HepG2 (cell line): ENCODE results near the gene GCH1. TPM values are rescaled to one million over a fixed set of nuclear protein-coding genes. Genes with fewer than 3 reads are reported as not detected.

Experiments used
- ATAC-seq: fragments of 200-7000 bp; cut with Tn5 transposase; 3 replicates; pipeline ENCODE4 v1.9.1; 2020; ENCODE audit warnings: mild to moderate bottlenecking, moderate library complexity
- BruUV-seq: library from RNA; stranded (reverse); fragments of 400-500 nt; replicated peaks from 2 replicates; lab custom pipeline; 2021; lab: Mats Ljungman, UMichigan
- CTCF ChIA-PET: fragments of 300-600 bp; formaldehyde crosslinking; extraction: SDS; loops from one replicate; lab custom pipeline; 2021; ENCODE audit warnings: low total read pairs, inconsistent platforms, low intra/inter-chr PET ratio; lab: Yijun Ruan, JAX
- POLR2A ChIA-PET: fragments of 350-600 bp; sonication (Branson Sonifier 250); formaldehyde crosslinking; loops from one replicate; lab custom pipeline; 2020; ENCODE audit warnings: antibody characterized with exemption, inconsistent platforms; lab: Yijun Ruan, JAX
- DNase-seq: peaks from one replicate; pipeline ENCODE4 v3.0.0-alpha.2; 2015; ENCODE audit warnings: low spot score
- FAIRE-seq: peaks from 3 replicates; lab custom pipeline; 2011; peaks lifted over from hg19 to GRCh38; lab: Jason Lieb, UNC
- H2AFZ ChIP-seq: one replicate; pipeline ENCODE4 v1.6.1; 2011; ENCODE audit warnings: low read length, inconsistent platforms
- H3K27ac ChIP-seq: fragments of 300-600 bp; 3 replicates; pipeline ENCODE4 v1.8.0; 2011; ENCODE audit warnings: mixed run types, mild to moderate bottlenecking, mixed read lengths, low read length, inconsistent platforms; ENCODE audit not compliant: insufficient read depth; ENCODE audit errors: extremely low read length
- H3K27me3 ChIP-seq, 2 experiments: fragments of 200-600 bp in 1 of 2; 2 replicates in 1 of 2; 3 replicates in 1 of 2; pipeline versions ENCODE4 v1.6.0 to v1.8.0; 2011; ENCODE audit warnings: low read length in 2 of 2, mild to moderate bottlenecking in 2 of 2, moderate library complexity in 2 of 2, inconsistent platforms in 1 of 2; ENCODE audit not compliant: insufficient read depth in 2 of 2, control insufficient read depth in 1 of 2
- H3K36me3 ChIP-seq, 2 experiments: fragments of 200-600 bp in 1 of 2; replicated peaks in 1 of 2; 2 replicates in 1 of 2; 3 replicates in 1 of 2; pipeline versions ENCODE4 v1.5.1 to v1.8.0; 2011; ENCODE audit warnings: low read length in 2 of 2, inconsistent platforms in 1 of 2; ENCODE audit not compliant: insufficient read depth in 2 of 2, control insufficient read depth in 1 of 2
- H3K4me1 ChIP-seq: 2 replicates; pipeline ENCODE4 v1.5.1; 2012; ENCODE audit warnings: low read length, inconsistent platforms; ENCODE audit not compliant: insufficient read depth
- H3K4me2 ChIP-seq: 2 replicates; pipeline ENCODE4 v1.6.0; 2011; ENCODE audit warnings: low read depth, low read length, inconsistent platforms
- H3K4me3 ChIP-seq, 3 experiments: fragments of 200-600 bp in 1 of 3; sonication (generic), shearing (Covaris generic) in 1 of 3; replicated peaks in 1 of 3; 2 replicates each; pipeline ENCODE4 v1.5.1; 2011 to 2016; ENCODE audit warnings: low read length in 3 of 3, inconsistent platforms in 2 of 3, low read depth in 2 of 3, mild to moderate bottlenecking in 2 of 3, control low read depth in 1 of 3, mixed read lengths in 1 of 3; ENCODE audit not compliant: insufficient read depth in 1 of 3
- H3K79me2 ChIP-seq: one replicate; pipeline ENCODE4 v1.6.1; 2011; ENCODE audit warnings: low read length, inconsistent platforms; ENCODE audit not compliant: insufficient read depth
- H3K9ac ChIP-seq: 2 replicates; pipeline ENCODE4 v1.6.0; 2011; ENCODE audit warnings: mild to moderate bottlenecking, low read depth, low read length, inconsistent platforms; ENCODE audit not compliant: insufficient read depth
- H3K9me3 ChIP-seq: 2 replicates; pipeline ENCODE4 v1.5.1; 2012; ENCODE audit warnings: mild to moderate bottlenecking, low read length
- H4K20me1 ChIP-seq: 2 replicates; pipeline ENCODE4 v1.6.0; 2011; ENCODE audit warnings: inconsistent platforms, mild to moderate bottlenecking, low read length, moderate library complexity; ENCODE audit not compliant: insufficient read depth
- DZIP1 ChIP-seq: sonication (generic); formaldehyde crosslinking; IDR thresholded peaks from 2 replicates; pipeline ENCODE4 v1.5.0; 2020; ENCODE audit warnings: mild to moderate bottlenecking, missing genetic modification reagents
- ESRRA ChIP-seq: sonication (generic); formaldehyde crosslinking; IDR thresholded peaks from 2 replicates; pipeline ENCODE4 v1.5.1; 2020; ENCODE audit warnings: mild to moderate bottlenecking, low read depth, missing genetic modification reagents
- GTF2F1 ChIP-seq: fragments of 150-350 bp; IDR thresholded peaks from 2 replicates; pipeline ENCODE4 v1.6.1; 2014; ENCODE audit warnings: low read length
- HIVEP1 ChIP-seq: sonication (generic); formaldehyde crosslinking; IDR thresholded peaks from 2 replicates; pipeline ENCODE4 v1.4.0; 2020; ENCODE audit warnings: mild to moderate bottlenecking, missing genetic modification reagents
- MEF2D ChIP-seq: sonication (generic); formaldehyde crosslinking; IDR thresholded peaks from 2 replicates; pipeline ENCODE4 v1.5.1; 2020; ENCODE audit warnings: mild to moderate bottlenecking, missing genetic modification reagents
- MIER3 ChIP-seq: IDR thresholded peaks from 2 replicates; pipeline ENCODE4 v1.6.1; 2016; ENCODE audit warnings: missing compliant biosample characterization, borderline replicate concordance
- NPAS2 ChIP-seq: sonication (generic); formaldehyde crosslinking; IDR thresholded peaks from 2 replicates; pipeline ENCODE4 v1.8.0; 2022; ENCODE audit warnings: mild to moderate bottlenecking, missing genetic modification reagents, borderline replicate concordance
- ZBTB42 ChIP-seq: sonication (generic); formaldehyde crosslinking; IDR thresholded peaks from 2 replicates; pipeline ENCODE4 v1.5.0; 2020; ENCODE audit warnings: mild to moderate bottlenecking, missing genetic modification reagents
- ZNF121 ChIP-seq: sonication (generic); formaldehyde crosslinking; IDR thresholded peaks from 2 replicates; pipeline ENCODE4 v1.5.0; 2020; ENCODE audit warnings: mild to moderate bottlenecking, missing genetic modification reagents
- ZNF724P ChIP-seq: sonication (generic); formaldehyde crosslinking; IDR thresholded peaks from 2 replicates; pipeline ENCODE4 v1.8.0; 2022; ENCODE audit warnings: missing genetic modification reagents, borderline replicate concordance
- whole genome bisulfite sequencing: methylation state at CpG from one replicate; pipeline ENCODE4 v1.1.6; 2017; ENCODE audit warnings: low lambda C conversion rate; 5-methylcytosine and 5-hydroxymethylcytosine counted together
- in situ Hi-C: cut with HindIII; loops from 2 replicates; pipeline ENCODE4 v1.10.0; 2017; ENCODE audit warnings: low pct_unique_long_range_greater_than_20kb; ENCODE audit not compliant: extremely low pct_ligation_motif_present
- intact Hi-C: fragments of 100-400 bp; cut with micrococcal nuclease; formaldehyde crosslinking; loops from one replicate; pipeline ENCODE4 v1.10.0; 2022; ENCODE audit not compliant: unreplicated experiment
- polyA plus RNA-seq, 8 experiments: library from polyadenylated mRNA; depleted of rRNA in 3 of 8; stranded (reverse) in 7 of 8; unstranded in 1 of 8; fragments of >200 nt; fragmentation: Illumina TruSeq in 4 of 8; extraction: Trizol in 4 of 8; gene quantifications; 2 replicates each; pipeline versions ENCODE4 v1.2.1 to v1.2.3, GENCODE V29; 2011 to 2016; ENCODE audit warnings: low read depth in 4 of 8, missing spikeins in 1 of 8, mixed read lengths in 1 of 8; ENCODE audit not compliant: insufficient read depth in 1 of 8
- total RNA-seq, 5 experiments: library from RNA; depleted of rRNA; stranded (reverse); fragments of >200 nt; fragmentation: Illumina TruSeq; extraction: Trizol; gene quantifications; 2 replicates each; pipeline ENCODE4 v1.2.3, GENCODE V29; 2016; ENCODE audit warnings: low read depth in 1 of 5
- TF ChIP-seq, protein P1 (sequence below): sonication (generic); formaldehyde crosslinking; IDR thresholded peaks from 2 replicates; pipeline ENCODE4 v1.4.0; 2020; ENCODE audit warnings: missing genetic modification reagents; ENCODE audit errors: not compliant biosample characterization
- TF ChIP-seq, protein P2 (sequence below): sonication (generic); formaldehyde crosslinking; IDR thresholded peaks from 2 replicates; pipeline ENCODE4 v1.5.0; 2020; ENCODE audit warnings: missing genetic modification reagents, mild to moderate bottlenecking, borderline replicate concordance

Gene GCH1
- total and polyA plus RNA-seq, 2 of the 13 experiments (the other 11 are each of a cell fraction or from before 2014, with no cell fraction given), result 15.0 to 25.2 TPM

DNA sequence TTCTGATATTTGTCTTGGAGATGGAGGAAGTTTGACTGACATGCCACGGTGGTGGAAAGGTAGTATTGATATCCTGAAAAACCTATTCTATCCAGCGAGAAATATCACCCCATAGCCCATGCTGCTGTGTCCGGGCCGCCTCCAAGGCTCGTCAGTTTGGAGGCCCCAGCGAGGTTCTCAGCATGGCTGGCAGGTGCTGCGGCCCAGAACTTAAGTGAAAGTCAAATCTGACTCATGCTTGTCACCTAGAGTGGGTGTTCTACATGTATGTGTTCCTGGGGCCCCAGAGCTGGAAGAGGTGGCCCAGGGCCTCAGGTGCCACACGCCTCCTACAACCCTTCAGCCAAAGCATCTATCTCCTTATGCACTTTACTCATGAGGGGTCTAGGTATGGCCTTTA, 92.9 kb downstream of the GCH1 start:
- POLR2A ChIA-PET, result no interaction called here
- no peaks in the 10 kb centered on the region for H3K27me3 ChIP-seq
- BruUV-seq, result no TSS peak
- TF ChIP-seq DZIP1 (CRISPR knock-in tag) (no peak), HIVEP1 (no peak), GTF2F1 (no peak), NPAS2 (CRISPR knock-in tag) (no peak), ZBTB42 (CRISPR knock-in tag) (no peak), MIER3 (no peak), ZNF121 (CRISPR knock-in tag) (no peak), ZNF724P (no peak), MEF2D (no peak), ESRRA (CRISPR knock-in tag) (no peak)
- TF ChIP-seq, protein P1, sequence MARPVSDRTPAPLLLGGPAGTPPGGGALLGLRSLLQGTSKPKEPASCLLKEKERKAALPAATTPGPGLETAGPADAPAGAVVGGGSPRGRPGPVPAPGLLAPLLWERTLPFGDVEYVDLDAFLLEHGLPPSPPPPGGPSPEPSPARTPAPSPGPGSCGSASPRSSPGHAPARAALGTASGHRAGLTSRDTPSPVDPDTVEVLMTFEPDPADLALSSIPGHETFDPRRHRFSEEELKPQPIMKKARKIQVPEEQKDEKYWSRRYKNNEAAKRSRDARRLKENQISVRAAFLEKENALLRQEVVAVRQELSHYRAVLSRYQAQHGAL, result no peak
- TF ChIP-seq, protein P2, sequence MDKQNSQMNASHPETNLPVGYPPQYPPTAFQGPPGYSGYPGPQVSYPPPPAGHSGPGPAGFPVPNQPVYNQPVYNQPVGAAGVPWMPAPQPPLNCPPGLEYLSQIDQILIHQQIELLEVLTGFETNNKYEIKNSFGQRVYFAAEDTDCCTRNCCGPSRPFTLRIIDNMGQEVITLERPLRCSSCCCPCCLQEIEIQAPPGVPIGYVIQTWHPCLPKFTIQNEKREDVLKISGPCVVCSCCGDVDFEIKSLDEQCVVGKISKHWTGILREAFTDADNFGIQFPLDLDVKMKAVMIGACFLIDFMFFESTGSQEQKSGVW (CRISPR knock-in tag), result no peak
- H3K36me3 ChIP-seq, result no peaks in the 10 kb centered on the region
- H3K9ac ChIP-seq, result no peak overlapping the region
- WGBS, result 88% methylated on average over 8 of the region's 8 CpGs
- in situ Hi-C loops, result loop anchor here (10.0 kb wide), 1 partner anchor 245 kb away; the partner anchor contains the start of gene SAMD4A
- DNase-seq, result no peak
- no peak overlapping the region for H3K4me3 ChIP-seq
- CTCF ChIA-PET, result no interaction called here
- no peak for FAIRE-seq
- no peak for ATAC-seq
- H2AFZ ChIP-seq, result no peak overlapping the region
- no peak overlapping the region for H3K4me2 ChIP-seq
- H3K27ac ChIP-seq, result no peak overlapping the region
- intact Hi-C loops, result loop anchor here (5.0 to 10.0 kb wide), 3 partner anchors 83 to 312 kb away; partner anchors contain the start of gene SAMD4A
- H3K9me3 ChIP-seq, result no peaks in the 10 kb centered on the region
- H3K79me2 ChIP-seq, result no peaks in the 10 kb centered on the region
- peaks cover 43% of the 10 kb centered on the region for H3K4me1 ChIP-seq
- no peaks in the 10 kb centered on the region for H4K20me1 ChIP-seq
